SK-N-DZ (cell line): Measurements from ENCODE around the gene CAPN10.

ENCODE experiments used
- DNase-seq: peaks from one replicate; pipeline ENCODE4 v3.0.0-alpha.2; 2015; ENCODE audit warnings: low spot score

CAPN10 gene

GRCh38 chr2:240574386-240575100 is 12.0 kb upstream of the CAPN10 start:
- no peak for DNase-seq

GRCh38 chr2:240575101-240575965 is 11.2 kb upstream of the CAPN10 start:
- no peak for DNase-seq

GRCh38 chr2:240576036-240576435 is 10.5 kb upstream of the CAPN10 start:
- DNase-seq = no peak

- DNase-seq = no peak
Measured at GRCh38 chr2:240576436-240577205, 9.9 kb upstream of the CAPN10 start.

GRCh38 chr2:240577281-240578109 is 9.0 kb upstream of the CAPN10 start:
- DNase-seq = no peak

- no peak for DNase-seq
Measured at GRCh38 chr2:240578110-240578450, 8.5 kb upstream of the CAPN10 start.

GRCh38 chr2:240578488-240578887 is 8.0 kb upstream of the CAPN10 start:
- DNase-seq = no peak

GRCh38 chr2:240579071-240579762 is 7.3 kb upstream of the CAPN10 start:
- no peak for DNase-seq

GRCh38 chr2:240579771-240580614 is 6.5 kb upstream of the CAPN10 start:
- no peak for DNase-seq

- DNase-seq = no peak
Measured at GRCh38 chr2:240581811-240582210, 4.7 kb upstream of the CAPN10 start.

- DNase-seq = no peak
Measured at GRCh38 chr2:240582781-240583180, 3.8 kb upstream of the CAPN10 start.

- DNase-seq = no peak
Measured at GRCh38 chr2:240583774-240584173, 2.8 kb upstream of the CAPN10 start.

GRCh38 chr2:240584486-240585031 is 2.0 kb upstream of the CAPN10 start:
- DNase-seq = no peak

GRCh38 chr2:240585101-240585500 is 1.4 kb upstream of the CAPN10 start:
- DNase-seq = no peak

GRCh38 chr2:240585681-240586197 is 795 bp upstream of the CAPN10 start:
- no peak for DNase-seq

GRCh38 chr2:240586919-240587800 is 626 bp downstream of the CAPN10 start:
- no peak for DNase-seq

- DNase-seq = no peak
Measured at GRCh38 chr2:240588006-240588655, 1.6 kb downstream of the CAPN10 start.

GRCh38 chr2:240588669-240589068 is 2.1 kb downstream of the CAPN10 start:
- no peak for DNase-seq
